Ectodermal cell (in vitro differentiated cells): ENCODE results near the gene ALDH1A3.

ENCODE experiments used
- H3K27ac ChIP-seq: 2 replicates; pipeline ENCODE4 v1.7.0; 2013; ENCODE audit warnings: mild to moderate bottlenecking, low read depth, low read length; ENCODE audit not compliant: insufficient read depth, poor library complexity, severe bottlenecking
- H3K27me3 ChIP-seq: 2 replicates; pipeline ENCODE4 v1.7.0; 2013; ENCODE audit warnings: mild to moderate bottlenecking, low read length; ENCODE audit not compliant: insufficient read depth, control insufficient read depth, poor library complexity, severe bottlenecking
- H3K36me3 ChIP-seq: one replicate; pipeline ENCODE4 v1.7.0; 2013; ENCODE audit warnings: low read length; ENCODE audit not compliant: control insufficient read depth, insufficient read depth
- H3K4me1 ChIP-seq: one replicate; pipeline ENCODE4 v1.7.0; 2013; ENCODE audit warnings: low read length; ENCODE audit not compliant: control insufficient read depth, insufficient read depth
- H3K4me3 ChIP-seq: 2 replicates; pipeline ENCODE4 v1.7.0; 2013; ENCODE audit warnings: low read depth, low read length, control low read depth; ENCODE audit not compliant: insufficient read depth
- H3K9me3 ChIP-seq: 2 replicates; pipeline ENCODE4 v1.7.0; 2013; ENCODE audit warnings: mild to moderate bottlenecking, low read length, moderate library complexity; ENCODE audit not compliant: control insufficient read depth
- WGBS, 2 experiments: methylation state at CpG; one replicate each; pipeline ENCODE4 v1.1.7; 2013; ENCODE audit warnings: missing lambda C conversion rate in 2 of 2; 5-methylcytosine and 5-hydroxymethylcytosine counted together

The ALDH1A3 gene

DNA sequence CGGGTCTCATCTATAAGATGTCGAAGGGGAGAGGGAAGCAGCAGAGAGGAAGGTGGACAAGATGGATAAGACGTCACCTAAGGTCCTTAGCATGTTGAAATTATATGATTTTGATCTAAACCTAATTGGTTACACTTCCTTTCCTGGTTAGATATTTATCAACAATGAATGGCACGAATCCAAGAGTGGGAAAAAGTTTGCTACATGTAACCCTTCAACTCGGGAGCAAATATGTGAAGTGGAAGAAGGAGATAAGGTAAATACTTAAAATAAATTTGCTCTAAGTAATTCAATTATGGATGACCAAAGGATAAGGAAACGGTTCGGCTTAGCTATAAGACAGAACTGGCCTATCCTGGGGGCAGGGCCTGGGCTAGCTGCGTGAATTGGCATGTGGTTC lies 5.5 kb downstream of the ALDH1A3 start:
- Histone ChIP-seq H3K9me3 (no peaks in the 10 kb centered on the region), H3K36me3 (no peaks in the 10 kb centered on the region), H3K27ac (no peak overlapping the region), H3K27me3 (peaks cover 50% of the 10 kb centered on the region), H3K4me1 (no peaks in the 10 kb centered on the region), H3K4me3 (no peak overlapping the region)
- WGBS, 2 experiments: 91 to 93% methylated on average over 6 to 8 of the region's 8 CpGs

DNA sequence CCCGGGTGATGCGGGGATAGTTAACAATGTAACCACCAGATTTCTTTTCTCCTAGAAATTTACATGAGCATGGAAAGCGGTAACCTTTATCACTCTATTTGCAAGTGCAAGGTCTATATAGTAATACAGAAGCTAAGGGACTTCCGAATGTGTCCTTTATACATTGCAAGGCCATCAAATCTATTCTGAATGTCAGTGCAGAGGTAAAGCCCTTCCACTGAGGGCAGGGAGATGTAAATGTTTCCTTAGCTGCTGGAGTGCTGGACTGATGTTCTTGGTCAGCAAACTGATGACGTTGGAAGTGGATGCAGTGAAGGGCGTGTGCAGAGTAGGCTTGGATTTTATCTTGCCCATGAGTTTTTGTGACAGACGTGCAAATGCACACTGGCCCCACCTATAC lies 6.2 kb downstream of the ALDH1A3 start:
- 74 to 80% methylated on average over 6 to 7 of the region's 7 CpGs for WGBS, 2 experiments
- Histone ChIP-seq H3K4me1 (no peaks in the 10 kb centered on the region), H3K27me3 (peaks cover 43% of the 10 kb centered on the region), H3K27ac (no peak overlapping the region), H3K4me3 (no peak overlapping the region), H3K36me3 (no peaks in the 10 kb centered on the region), H3K9me3 (no peaks in the 10 kb centered on the region)

DNA sequence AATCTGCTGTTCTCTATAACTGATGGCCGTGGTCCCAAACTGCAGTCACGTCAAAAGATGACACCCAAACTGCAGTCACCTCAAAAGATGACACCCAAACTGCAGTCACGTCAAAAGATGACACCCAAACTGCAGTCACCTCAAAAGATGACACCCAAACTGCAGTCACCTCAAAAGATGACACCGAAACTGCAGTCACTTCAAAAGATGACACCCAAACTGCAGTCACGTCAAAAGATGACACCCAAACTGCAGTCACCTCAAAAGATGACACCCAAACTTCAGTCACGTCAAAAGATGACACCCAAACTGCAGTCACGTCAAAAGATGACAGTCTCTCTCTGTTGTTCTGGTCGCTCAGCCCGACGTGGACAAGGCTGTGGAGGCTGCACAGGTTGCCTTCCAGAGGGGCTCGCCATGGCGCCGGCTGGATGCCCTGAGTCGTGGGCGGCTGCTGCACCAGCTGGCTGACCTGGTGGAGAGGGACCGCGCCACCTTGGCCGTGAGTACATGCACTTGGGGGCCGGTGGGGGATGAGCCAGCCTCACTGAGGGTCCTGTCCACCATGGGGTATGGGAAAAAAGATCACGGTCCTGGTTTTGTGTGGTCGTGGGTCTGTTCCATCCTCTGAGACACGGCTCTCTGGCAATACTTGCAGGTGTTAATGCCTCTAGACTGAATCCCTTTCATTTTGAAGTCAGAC lies 7.7 kb downstream of the ALDH1A3 start:
- no peak overlapping the region for H3K4me3 ChIP-seq
- H3K27me3 ChIP-seq: peaks cover 28% of the 10 kb centered on the region
- no peaks in the 10 kb centered on the region for H3K36me3 ChIP-seq

DNA sequence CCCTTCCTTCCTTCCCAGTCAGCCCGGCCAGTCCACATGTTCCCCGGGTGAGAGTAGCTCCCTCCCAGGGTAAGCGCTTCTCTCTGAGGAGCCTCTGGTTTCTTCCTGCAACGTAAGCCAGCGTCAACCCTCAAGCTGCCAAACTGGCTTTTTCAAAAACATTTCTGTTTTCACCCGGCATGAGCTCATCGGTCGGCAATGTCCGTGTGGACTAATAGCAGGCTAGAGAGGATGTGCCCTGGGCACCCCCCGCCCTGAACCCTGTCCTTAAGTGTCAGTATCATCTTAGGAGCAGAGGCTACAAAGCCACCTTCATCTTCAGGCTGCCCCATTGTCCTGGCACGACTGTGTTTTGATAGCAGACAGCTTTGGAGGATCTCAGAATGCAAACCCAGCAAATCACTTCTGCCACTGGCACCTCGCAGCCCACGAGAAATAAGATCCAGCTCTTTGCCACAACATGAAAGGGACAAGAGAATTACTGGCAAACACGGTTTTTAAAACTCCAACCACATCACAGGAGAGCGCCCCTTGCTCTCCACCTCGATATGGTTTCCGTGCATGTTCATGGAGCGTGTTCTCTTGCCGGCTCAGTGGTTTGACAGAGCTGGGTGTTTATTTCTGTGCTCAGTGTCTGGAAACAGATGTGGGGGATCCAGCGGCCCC lies 9.9 kb downstream of the ALDH1A3 start:
- Histone ChIP-seq H3K36me3 (no peaks in the 10 kb centered on the region), H3K4me1 (peaks cover 9% of the 10 kb centered on the region), H3K27ac (no peak overlapping the region), H3K27me3 (peaks cover 6% of the 10 kb centered on the region), H3K4me3 (no peak overlapping the region), H3K9me3 (no peaks in the 10 kb centered on the region)
- WGBS, 2 experiments: 79 to 80% methylated on average over 20 of the region's 20 CpGs

More for the DNA sequence above, 7.7 kb downstream of the ALDH1A3 start:
- Histone ChIP-seq H3K4me1 (peaks cover 7% of the 10 kb centered on the region), H3K27ac (no peak overlapping the region), H3K9me3 (no peaks in the 10 kb centered on the region)
- 94% methylated on average over 22 of the region's 22 CpGs for WGBS, 2 experiments

DNA sequence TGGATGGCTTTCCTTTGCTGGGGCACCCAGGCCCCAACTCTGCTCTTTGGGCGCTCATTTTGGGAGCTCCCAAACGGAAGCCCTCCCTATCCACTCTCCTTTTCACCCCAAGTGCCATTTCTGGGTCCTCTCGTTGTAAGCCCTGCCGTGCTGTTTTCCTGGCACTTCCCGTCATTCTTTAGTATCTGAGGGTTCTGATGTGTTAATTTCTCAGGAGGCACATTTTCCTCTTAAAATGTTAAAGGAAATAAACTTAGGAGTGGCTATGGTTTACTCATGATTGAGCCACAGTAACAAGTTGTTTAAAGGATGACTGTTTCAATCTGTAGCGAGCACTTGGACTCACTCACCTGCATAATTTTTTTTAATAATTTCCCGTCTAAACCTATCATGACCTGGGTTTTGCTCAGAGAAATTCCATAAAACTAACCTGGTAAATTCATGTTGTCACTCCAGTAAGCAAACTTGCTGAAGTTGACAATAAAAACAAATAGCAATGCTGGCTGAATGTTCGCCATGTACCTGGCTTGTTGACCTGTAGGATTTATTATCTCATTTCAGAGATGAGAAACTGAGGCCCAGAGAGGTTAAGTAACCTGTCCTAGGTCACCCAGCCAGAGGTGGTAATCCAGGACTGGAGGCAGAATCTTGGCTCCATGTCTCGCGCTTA lies 10.6 kb downstream of the ALDH1A3 start:
- Histone ChIP-seq H3K36me3 (no peaks in the 10 kb centered on the region), H3K4me3 (no peak overlapping the region), H3K27ac (no peak overlapping the region), H3K27me3 (peaks cover under 1% of the 10 kb centered on the region), H3K4me1 (peaks cover 9% of the 10 kb centered on the region), H3K9me3 (no peaks in the 10 kb centered on the region)
- 92% methylated on average over 10 of the region's 10 CpGs for WGBS, 2 experiments

DNA sequence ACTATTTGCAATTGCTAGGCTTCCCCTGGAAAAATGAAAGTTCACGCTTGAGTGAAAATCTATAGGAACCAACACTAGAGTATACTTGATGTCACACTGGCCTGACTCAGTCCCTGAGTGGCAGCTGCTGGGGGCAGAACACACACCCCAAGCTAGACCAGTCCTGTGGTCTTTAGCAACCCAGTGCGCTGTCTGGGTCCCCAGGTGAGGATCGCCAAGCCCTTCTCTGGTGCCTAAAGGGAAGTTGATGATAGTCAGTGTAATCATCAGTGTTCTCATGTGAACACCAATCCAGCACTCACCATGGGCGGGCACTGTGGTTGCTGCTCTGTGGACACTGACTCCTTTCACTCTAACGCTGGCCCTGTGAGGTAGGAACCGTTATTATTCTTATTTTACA lies 11.2 kb downstream of the ALDH1A3 start:
- WGBS, 2 experiments: 94 to 98% methylated on average over 6 of the region's 6 CpGs
- no peaks in the 10 kb centered on the region for H3K9me3 ChIP-seq
- no peaks in the 10 kb centered on the region for H3K27me3 ChIP-seq
- no peak overlapping the region for H3K27ac ChIP-seq
- H3K36me3 ChIP-seq: no peaks in the 10 kb centered on the region
- H3K4me3 ChIP-seq: no peak overlapping the region
- H3K4me1 ChIP-seq: peaks cover 9% of the 10 kb centered on the region

DNA sequence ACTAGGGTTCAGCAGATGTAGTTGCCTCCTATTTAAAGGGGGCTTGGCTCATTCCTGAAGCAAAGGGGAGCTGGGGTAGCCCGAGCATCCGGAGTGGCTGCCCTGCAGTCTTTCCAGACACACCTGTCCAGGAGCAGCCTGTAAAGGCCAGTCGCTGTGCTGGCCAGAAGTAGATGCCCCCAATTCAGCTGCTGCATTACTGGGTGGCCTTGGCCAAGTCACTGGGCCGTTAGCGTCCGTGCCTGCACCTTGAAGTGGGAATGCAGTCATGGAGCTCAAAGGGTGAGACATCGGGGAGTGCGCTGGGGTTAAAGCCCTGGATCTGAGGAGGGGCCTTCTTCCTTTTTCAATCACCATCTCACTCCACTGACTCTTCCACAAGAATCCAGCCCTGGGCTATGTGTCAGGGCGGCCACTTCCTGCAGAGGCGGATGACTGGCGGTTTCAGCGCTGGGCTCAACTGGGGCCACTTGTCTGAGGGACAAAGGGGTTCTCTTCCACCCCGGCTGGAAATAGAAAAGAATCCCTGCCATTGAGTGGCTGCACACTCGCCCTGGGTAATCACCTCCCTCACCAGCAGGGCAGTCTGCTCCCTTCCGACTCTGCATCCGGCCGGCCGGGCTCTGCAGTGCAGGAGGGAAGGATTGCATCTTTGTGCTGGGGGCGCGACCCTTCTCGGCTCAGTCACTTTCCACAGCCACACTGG lies 11.8 kb downstream of the ALDH1A3 start:
- no peaks in the 10 kb centered on the region for H3K36me3 ChIP-seq
- no peak overlapping the region for H3K4me3 ChIP-seq
- no peaks in the 10 kb centered on the region for H3K9me3 ChIP-seq
- H3K4me1 ChIP-seq: peaks cover 9% of the 10 kb centered on the region
- no peaks in the 10 kb centered on the region for H3K27me3 ChIP-seq
- 64 to 65% methylated on average over 21 of the region's 21 CpGs for WGBS, 2 experiments
- H3K27ac ChIP-seq: peak overlapping the region; percentile 1

DNA sequence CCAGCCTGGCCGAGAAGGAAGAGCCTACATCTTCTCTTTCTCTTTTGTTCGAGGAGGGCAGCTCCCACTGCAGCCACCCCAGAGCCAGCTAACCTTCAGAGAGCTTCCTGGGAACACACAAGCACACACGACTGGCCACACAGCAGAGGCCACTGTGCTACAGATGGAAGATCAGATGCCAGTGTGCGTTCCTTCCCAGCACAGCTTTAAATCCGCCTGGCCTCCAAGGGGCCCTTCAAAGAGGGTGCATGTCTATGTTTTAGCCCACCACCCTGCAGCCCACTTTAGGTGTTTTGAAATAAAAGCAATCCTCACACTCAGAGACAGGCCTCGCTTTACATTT lies 12.4 kb downstream of the ALDH1A3 start:
- Histone ChIP-seq H3K4me1 (peaks cover 9% of the 10 kb centered on the region), H3K4me3 (no peak overlapping the region), H3K27me3 (no peaks in the 10 kb centered on the region), H3K36me3 (no peaks in the 10 kb centered on the region), H3K27ac (peak overlapping the region; percentile 1), H3K9me3 (no peaks in the 10 kb centered on the region)
- WGBS, 2 experiments: 72 to 80% methylated on average over 6 of the region's 6 CpGs

DNA sequence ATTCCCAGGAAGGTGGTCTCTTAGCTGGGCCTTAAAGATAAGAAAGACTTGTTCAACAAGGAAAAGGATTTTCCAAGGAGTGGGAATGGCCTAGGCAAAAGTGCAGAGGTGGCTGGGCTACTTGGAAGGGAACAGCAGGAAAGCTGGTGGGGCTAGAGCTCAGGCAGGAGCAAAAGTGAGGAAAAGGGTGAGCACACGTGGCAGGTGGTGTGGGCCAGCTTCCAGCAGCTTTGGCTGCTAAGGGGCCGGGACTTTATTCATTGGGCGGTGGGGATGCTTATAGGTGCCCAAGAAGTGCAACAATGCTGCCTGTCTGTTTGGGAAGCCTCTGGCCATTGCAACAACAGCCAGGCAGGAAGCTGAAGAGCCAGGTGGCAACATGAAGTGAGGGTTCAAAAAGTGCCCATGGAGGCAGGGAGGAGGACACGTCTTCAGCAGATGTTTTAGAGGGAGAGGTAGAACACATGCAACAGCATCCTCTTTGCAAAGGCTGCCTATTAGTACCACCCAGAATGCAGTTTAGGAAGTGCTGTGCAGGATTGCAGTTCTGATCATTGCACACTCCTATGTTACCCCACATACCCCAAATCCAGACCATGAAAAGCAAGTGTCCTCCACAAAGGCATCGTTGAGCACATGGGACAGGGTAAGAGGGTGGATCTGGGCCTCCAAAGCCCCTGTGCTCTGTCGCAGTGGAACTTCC lies 13.8 kb downstream of the ALDH1A3 start:
- H3K27me3 ChIP-seq: no peaks in the 10 kb centered on the region
- no peak overlapping the region for H3K4me3 ChIP-seq
- WGBS, 2 experiments: 94 to 95% methylated on average over 6 of the region's 6 CpGs

More for the DNA sequence above, 13.8 kb downstream of the ALDH1A3 start:
- Histone ChIP-seq H3K4me1 (peaks cover 9% of the 10 kb centered on the region), H3K36me3 (no peaks in the 10 kb centered on the region), H3K27ac (no peak overlapping the region), H3K9me3 (no peaks in the 10 kb centered on the region)
